NCI-H82 treated with DMSO at 0.1 percent for 48 hours (cell line): ENCODE measurements around the gene PRELP.
"Not testable (repeated sequence)": the region's sequence is repeated elsewhere in the genome, so short reads cannot be mapped to it uniquely, and the experiment has no call there.

Source experiments
- DNase-seq: peaks from one replicate; lab custom pipeline; 2025; ENCODE audit not compliant: unreplicated experiment; lab: John Stamatoyannopoulos, UW

Gene PRELP

GRCh38 chr1:203475012-203475981, at the start of gene PRELP:
PRELP (plus strand) TSS chr1:203475806; CDS start chr1:203483185, 7,379 bp downstream.
- DNase-seq: no peak

DNA sequence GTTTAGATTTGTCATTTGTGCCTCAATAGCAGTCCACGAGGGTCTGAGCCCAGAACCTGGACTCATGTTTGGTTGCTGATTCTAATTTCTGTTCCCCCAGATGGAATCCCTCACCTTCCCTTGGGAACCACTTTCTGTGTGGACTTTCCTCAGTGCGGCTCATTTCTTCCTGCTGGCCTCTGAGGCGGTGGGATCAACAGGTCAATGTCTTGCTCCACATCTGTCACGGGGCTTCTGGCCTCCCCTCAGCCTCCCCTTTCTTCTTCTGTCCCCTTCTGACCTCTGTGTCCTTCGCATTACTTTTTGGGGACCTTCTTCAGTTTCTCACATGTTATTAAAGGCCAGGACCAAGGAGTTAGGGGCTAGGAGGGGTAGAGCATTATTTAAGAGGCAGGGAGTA, 49.2 kb upstream of the PRELP start:
- DNase-seq: no peak

GRCh38 chr1:203426870-203427269, 48.7 kb upstream of the PRELP start:
- DNase-seq: no peak

- DNase-seq: no peak
These were observed 48.2 kb upstream of the PRELP start for GRCh38 chr1:203427451-203427850.

DNA sequence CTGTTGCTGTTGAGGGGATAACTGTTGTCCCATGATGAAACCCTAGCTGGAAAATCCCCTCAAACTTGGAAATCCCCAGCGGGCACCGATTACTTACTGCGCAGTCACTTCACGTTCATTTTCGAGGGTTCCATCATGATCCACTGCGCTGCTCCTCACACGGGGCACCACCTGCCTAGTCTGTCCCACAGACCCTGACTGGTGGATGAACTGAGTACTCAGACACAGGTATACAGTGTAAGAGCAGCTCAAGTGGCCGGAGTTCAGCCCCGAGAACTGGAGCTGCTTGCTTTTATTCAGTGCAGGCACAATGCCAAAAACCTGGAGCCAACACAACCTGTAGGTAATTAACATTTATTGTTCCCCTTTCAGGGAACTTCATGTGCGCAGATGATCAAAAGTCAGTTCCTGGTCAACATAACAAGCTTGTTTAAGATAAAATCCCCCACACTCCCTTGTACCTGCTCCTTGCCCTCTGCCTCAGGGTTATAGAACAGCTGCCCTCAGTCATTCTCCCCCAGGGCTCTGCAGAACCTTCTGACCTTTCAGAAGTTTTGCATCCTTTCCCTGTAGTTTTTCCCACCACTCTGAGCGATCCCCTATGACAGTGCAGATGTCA, 46.5 kb upstream of the PRELP start:
- peak; percentile 77 for DNase-seq

- DNase-seq: no peak
These were observed 40.0 kb upstream of the PRELP start for GRCh38 chr1:203435615-203436014.

- no peak for DNase-seq
These were observed 37.8 kb upstream of the PRELP start for GRCh38 chr1:203437696-203438315.

DNA sequence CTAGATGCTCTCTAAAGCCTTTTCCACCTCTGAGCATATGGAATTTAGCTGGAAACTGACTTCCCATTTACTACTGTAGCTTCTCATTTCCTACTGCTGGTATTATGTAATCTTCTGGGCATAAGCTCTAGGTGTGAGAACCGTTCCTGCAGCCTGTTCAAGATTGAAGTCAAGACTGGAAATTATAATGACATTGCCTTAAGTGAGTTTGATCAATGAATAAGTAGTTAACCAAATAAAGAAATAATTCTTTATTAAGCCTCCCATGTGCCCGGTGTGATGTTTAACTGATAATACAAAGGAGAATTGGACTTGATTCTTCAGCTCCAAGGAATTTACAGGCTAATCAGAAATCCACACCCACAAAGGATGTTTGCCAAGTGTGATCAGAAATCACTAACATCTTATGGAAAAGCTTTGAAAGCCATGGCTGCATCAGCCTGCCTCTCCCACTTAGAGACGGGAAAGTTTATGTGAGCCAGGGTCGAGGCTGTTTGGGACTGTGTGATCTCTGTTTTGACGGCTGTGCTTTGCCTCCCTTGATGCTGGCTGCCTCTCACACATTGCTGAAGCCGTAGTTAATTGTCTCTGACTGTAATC, 36.4 kb upstream of the PRELP start:
- no peak for DNase-seq

DNA sequence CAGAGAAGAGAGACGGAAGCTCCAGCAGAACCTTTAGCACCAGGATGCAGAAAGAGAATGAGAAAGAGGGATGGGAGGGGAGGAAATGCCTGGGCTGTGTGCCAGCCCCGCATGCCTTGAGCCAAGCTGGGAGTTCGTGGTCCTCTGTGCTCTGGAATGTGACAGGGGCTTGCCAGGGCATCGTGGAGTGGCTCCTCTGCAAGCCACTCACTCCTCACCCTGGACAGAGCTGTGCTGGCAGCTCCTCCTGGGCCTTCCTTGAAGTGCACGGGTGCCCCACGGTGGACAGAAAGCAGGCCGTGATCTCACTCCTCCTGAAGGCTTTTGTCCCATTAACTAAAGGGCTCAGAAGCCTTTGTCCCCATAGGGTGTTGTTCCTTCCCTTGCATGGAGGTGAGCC, 34.8 kb upstream of the PRELP start:
- no peak for DNase-seq

GRCh38 chr1:203441766-203442165, 33.8 kb upstream of the PRELP start:
- peak; percentile 58 for DNase-seq

DNA sequence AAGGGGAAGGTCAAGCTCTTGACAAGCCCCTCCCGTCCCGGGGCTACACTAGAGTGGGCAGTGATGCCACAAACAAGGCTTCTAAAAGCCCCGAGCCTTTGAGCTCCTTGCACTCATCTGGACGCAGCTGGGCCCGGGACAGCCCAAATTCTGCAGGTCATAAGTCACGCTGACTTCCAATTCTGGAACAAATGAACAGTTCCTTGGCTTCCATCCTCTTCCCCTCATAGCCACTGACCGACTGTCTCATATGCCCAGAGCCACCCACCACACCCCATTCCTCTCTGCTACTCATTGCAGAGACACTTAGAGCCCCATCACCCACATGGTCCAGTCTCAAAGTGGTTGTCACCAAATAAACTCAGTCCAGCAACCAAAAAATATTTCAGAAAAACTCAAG, 32.8 kb upstream of the PRELP start:
- DNase-seq: no peak

DNA sequence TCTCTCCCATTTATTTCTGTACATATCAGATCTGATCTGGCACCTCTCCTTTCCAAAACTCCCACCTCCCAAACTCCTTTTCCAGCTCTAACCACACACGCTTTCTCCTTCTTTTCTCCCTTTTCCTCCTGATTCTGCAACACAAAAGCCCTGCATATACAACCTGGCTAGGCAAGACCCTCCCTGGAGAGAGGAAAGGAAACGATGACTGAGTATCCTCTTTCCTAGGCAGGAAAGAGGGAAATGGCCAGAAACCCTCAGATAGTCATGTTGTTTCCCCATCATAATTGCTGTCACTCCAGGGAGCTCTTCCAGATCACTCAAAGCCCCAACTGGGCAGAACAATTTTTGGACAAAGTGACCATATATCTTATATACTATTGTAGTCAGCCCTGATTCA, 32.3 kb upstream of the PRELP start:
- no peak for DNase-seq

GRCh38 chr1:203444171-203444576, 31.4 kb upstream of the PRELP start:
- DNase-seq: peak; percentile 45

DNA sequence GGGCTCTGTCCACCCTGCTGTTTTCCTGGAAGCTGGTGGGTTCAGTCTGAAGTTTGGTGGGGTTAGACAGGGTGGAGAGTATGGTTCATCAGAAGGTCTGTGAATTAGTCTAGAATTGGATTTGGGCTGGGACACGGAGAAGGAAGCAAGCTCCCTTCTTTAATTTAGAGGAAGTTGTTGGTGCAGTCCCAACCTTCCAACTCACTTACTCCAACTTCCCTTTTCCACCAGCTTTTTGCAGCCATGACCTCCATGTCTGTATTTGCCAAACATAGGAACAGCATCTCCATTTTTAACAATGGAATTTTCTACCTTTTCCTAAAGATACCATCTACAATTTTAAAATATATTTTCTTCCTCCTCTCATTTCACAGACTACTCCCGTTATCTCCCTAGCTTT, 28.5 kb upstream of the PRELP start:
- DNase-seq: no peak

- DNase-seq: not testable (repeated sequence)
These were observed 28.0 kb upstream of the PRELP start for GRCh38 chr1:203447598-203447997.

- no peak for DNase-seq
These were observed 27.0 kb upstream of the PRELP start for GRCh38 chr1:203448521-203449061.

- no peak for DNase-seq
These were observed 25.6 kb upstream of the PRELP start for GRCh38 chr1:203450001-203450400.

DNA sequence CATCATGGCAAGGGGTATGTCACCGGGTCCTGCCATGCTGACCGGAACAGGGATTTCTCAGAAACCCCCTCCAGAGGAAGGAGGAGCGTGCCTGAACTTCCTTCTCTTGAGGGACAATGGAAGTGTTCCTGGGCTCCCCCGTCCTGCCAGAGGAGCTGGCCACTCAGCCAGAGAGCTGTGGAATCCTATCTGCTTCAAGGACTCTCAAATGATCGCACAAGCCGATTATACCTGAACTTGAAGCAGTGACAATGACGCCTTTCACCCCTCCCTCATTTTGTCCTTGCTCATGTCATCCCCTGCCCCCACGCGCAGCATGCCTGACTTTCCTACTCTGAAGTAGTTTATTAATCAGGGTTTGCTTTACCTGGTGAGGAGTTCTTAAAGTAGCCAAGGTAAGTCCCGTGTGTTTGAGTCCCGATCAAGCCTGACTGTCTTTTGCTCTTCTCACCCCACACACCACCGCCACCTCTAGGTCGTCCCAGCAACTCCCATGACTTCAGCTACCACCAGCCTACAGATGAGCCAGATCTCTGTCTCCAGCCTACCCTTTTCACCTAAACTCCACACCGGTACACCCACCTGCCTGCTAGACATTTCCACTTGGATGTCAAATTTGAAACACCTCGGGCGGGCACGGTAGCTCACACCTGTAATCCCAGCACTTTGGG, 25.0 kb upstream of the PRELP start:
- DNase-seq: no peak

DNA sequence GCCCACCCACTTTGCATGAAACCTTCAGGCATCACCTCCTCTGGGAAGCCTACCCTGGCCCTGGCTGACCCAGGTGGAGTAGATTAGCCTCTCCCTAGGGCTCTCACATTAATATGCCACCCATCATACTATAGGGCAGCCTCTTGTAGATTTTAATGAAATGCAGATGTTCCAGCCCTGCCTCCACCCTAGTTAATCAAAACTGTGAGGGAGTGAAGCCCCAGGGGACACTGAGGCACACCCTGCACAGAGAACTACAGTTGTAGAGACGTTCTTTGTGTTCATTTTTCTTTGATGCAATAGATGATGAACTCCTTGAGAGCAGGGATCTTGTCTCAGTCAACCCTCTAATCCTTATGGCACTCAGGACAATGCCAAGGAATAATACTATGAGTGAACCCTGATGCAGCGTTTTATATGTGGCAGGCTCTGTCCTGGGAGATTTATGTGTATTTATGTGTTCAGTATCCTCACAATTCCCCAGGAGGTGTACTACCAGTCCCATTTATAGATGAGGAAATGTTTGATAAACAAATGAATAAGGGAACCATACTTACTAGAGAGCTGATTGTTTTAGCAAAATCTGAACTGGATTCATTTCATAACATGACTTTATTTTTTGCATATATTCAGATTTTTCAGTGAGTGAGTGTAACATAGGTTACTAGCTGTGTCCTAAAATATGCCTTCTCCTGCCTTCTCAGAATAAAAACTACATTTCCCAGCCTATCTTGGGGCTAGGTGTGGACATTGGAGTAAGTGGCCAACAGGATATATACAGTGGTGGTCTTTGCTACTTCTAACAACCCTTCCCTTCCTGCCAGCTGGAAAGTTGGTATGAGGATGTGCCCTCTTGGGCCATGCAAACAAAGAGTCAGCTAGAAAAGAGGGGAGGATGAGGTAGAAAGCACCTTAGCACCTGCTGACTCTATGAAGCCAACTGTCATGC, 23.5 kb upstream of the PRELP start:
- DNase-seq: no peak

DNA sequence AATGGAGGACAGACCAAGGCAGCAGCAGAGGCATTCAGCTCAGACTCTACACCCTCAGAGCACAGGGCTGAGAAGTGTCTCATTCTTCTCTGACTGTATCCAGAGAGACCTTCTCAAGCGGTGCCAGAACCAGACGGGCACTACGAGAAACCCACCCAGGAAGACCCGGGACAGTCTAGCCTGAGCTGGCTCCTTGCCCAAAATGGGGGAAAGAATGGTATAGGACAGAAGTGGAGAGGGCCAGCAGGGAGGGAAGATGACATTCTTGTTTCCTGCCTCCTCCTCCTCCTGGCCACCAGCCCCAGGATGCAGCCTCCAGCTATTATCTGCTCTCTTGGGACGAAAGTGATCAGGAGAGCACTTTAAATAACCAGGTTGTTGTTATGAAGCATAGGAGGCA, 22.6 kb upstream of the PRELP start:
- DNase-seq: no peak
